GM10266 (cell line): ENCODE results near the gene HDGFL3.

ENCODE experiments used
- DNase-seq: peaks from one replicate; pipeline ENCODE4 v3.0.0; 2012; ENCODE audit errors: extremely low spot score
- CTCF ChIP-seq: IDR thresholded peaks from 2 replicates; pipeline ENCODE4 v1.5.1; 2012; ENCODE audit warnings: mild to moderate bottlenecking, low read depth; ENCODE audit not compliant: control insufficient read depth, insufficient read depth; ENCODE audit errors: missing control alignments

HDGFL3 gene

GRCh38 chr15:83194528-83194927 is 13.1 kb downstream of the HDGFL3 start:
- TF ChIP-seq CTCF, result no peak
- no peak for DNase-seq

GRCh38 chr15:83193721-83194120 is 13.9 kb downstream of the HDGFL3 start:
- no peak for DNase-seq
- no peak for TF ChIP-seq CTCF

GRCh38 chr15:83192742-83193141 is 14.9 kb downstream of the HDGFL3 start:
- DNase-seq, result no peak
- no peak for TF ChIP-seq CTCF

- DNase-seq, result no peak
- TF ChIP-seq CTCF, result no peak
These were observed 17.2 kb downstream of the HDGFL3 start for GRCh38 chr15:83190450-83190849.

GRCh38 chr15:83185561-83185960 is 22.1 kb downstream of the HDGFL3 start:
- TF ChIP-seq CTCF, result no peak
- DNase-seq, result no peak

GRCh38 chr15:83178869-83179325 is 28.7 kb downstream of the HDGFL3 start:
- TF ChIP-seq CTCF, result no peak

GRCh38 chr15:83178390-83178789 is 29.2 kb downstream of the HDGFL3 start:
- TF ChIP-seq CTCF, result no peak
- DNase-seq, result no peak

More at GRCh38 chr15:83178869-83179325, 28.7 kb downstream of the HDGFL3 start:
- no peak for DNase-seq
